Upper lobe of left lung (tissue), 6 donors: ENCODE measurements around the gene F2RL3. TPM values are rescaled to one million over a fixed set of nuclear protein-coding genes. Genes with fewer than 3 reads are reported as not detected.
A peak's percentile ranks its signal among the peaks of the same experiment; 100 is the strongest.

ENCODE experiments used
- ATAC-seq, 2 donors: fragments of 200-7000 bp; cut with Tn5 transposase; one replicate each; pipeline ENCODE4 v1.9.1; 2022; ENCODE audit warnings: mild to moderate bottlenecking in 2 of 2, moderate library complexity in 2 of 2; ENCODE audit not compliant: low FRiP score in 2 of 2
- DNase-seq, 2 donors: peaks; one replicate each; pipeline ENCODE4 v3.0.0-alpha.2; 2019 to 2020
- H3K27ac ChIP-seq, 4 donors: fragments of 200-600 bp; sonication (generic); one replicate each; pipeline ENCODE4 v1.5.1; 2016 to 2019
- H3K27me3 ChIP-seq, 4 donors: fragments of 200-600 bp; sonication (generic); one replicate each; pipeline ENCODE4 v1.5.1; 2017 to 2019
- H3K36me3 ChIP-seq, 4 donors: fragments of 200-600 bp; sonication (generic); one replicate each; pipeline ENCODE4 v1.5.1; 2016 to 2019
- H3K4me1 ChIP-seq, 4 donors: fragments of 200-600 bp; sonication (generic); one replicate each; pipeline ENCODE4 v1.5.1; 2018 to 2019
- H3K4me3 ChIP-seq, 4 donors: fragments of 200-600 bp; sonication (generic); one replicate each; pipeline ENCODE4 v1.5.1; 2017 to 2019; ENCODE audit warnings: mild to moderate bottlenecking in 2 of 4, moderate library complexity in 1 of 4
- H3K9me3 ChIP-seq, 4 donors: fragments of 200-600 bp; sonication (generic); one replicate each; pipeline ENCODE4 v1.5.1; 2018 to 2019
- EP300 ChIP-seq, 4 donors: sonication (generic); formaldehyde crosslinking; IDR thresholded peaks; one replicate each; pipeline ENCODE4 v1.5.1; 2017; ENCODE audit warnings: antibody characterized with exemption in 4 of 4, control low read depth in 2 of 4
- POLR2A ChIP-seq, 4 donors: fragments of 450-650 bp; IDR thresholded peaks; one replicate each; pipeline ENCODE4 v1.5.1; 2016 to 2017; ENCODE audit warnings: antibody characterized with exemption in 4 of 4, mild to moderate bottlenecking in 2 of 4
- POLR2AphosphoS5 ChIP-seq, 2 donors: sonication (generic); formaldehyde crosslinking; IDR thresholded peaks; one replicate each; pipeline ENCODE4 v1.5.1; 2017; ENCODE audit warnings: antibody characterized with exemption in 2 of 2
- WGBS, 2 donors: methylation state at CpG; one replicate each; pipeline ENCODE4 v1.1.5; 2017 to 2018; 5-methylcytosine and 5-hydroxymethylcytosine counted together
- total RNA-seq, 6 donors: library from RNA; depleted of rRNA in 4 of 6; stranded (reverse); fragments of >200 nt in 4 of 6; gene quantifications; one replicate each; pipeline versions ENCODE4 v1.1.0 to v1.2.1, GENCODE V29; 2016 to 2021
- TF ChIP-seq, protein P1 (sequence below), 6 experiments: fragments of 450-650 bp in 4 of 6; fragments of 200-600 bp in 2 of 6; sonication (generic) in 2 of 6; IDR thresholded peaks; one replicate each; pipeline ENCODE4 v1.5.1; 2016 to 2019; ENCODE audit warnings: antibody characterized with exemption in 6 of 6
- donor health status: DM: no; HTN: no; CAD: no; lungs with moderate emphysema.
- donor health status: DM: no; HTN: yes; CAD: no; lungs with severe emphysema.

F2RL3 gene
- total RNA-seq, 6 donors from 2014 or later = 7.3 to 130 (median 23.2) TPM

DNA sequence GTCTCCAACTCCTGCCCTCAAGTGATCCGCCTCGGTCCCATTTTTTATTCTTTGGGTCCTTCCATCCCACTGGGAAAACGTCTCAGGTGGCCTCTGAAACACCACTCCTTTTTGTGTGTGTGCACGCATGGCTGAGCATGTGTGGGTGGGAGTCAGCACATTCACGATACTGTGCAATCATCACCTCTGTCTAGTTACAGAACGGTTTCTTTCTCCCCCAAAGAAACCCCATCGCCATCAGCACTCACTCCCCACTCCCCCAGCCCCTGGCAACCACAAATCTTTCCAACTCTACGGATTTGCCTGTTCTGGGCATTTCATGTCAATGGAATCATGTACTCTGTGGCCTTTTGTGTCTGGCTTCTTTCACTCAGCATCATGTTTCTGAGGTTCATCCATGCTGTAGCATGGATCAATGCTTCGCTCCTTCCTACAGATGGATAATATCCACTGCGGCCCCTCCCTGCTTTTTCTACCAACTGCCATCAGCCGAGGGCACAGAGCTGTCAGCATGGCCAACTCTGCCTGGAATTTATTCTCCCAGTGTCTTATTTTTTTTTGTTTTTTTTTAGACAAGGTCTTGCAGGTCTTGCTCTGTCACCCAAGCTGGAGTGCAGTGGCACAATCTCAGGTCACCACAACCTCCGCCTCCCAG lies 9.7 kb downstream of the F2RL3 start:
- H3K27ac ChIP-seq = peak overlapping the region in 2 of 4 donors; percentile 30 to 91
- TF ChIP-seq POLR2A (IDR thresholded peaks at IDR 0.05) (no peak), EP300 (IDR thresholded peaks at IDR 0.05) (no peak), POLR2AphosphoS5 (IDR thresholded peaks at IDR 0.05) (no peak)
- TF ChIP-seq, protein P1, sequence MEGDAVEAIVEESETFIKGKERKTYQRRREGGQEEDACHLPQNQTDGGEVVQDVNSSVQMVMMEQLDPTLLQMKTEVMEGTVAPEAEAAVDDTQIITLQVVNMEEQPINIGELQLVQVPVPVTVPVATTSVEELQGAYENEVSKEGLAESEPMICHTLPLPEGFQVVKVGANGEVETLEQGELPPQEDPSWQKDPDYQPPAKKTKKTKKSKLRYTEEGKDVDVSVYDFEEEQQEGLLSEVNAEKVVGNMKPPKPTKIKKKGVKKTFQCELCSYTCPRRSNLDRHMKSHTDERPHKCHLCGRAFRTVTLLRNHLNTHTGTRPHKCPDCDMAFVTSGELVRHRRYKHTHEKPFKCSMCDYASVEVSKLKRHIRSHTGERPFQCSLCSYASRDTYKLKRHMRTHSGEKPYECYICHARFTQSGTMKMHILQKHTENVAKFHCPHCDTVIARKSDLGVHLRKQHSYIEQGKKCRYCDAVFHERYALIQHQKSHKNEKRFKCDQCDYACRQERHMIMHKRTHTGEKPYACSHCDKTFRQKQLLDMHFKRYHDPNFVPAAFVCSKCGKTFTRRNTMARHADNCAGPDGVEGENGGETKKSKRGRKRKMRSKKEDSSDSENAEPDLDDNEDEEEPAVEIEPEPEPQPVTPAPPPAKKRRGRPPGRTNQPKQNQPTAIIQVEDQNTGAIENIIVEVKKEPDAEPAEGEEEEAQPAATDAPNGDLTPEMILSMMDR (IDR thresholded peaks at IDR 0.05) = no peak
- no peaks in the 10 kb centered on the region for H3K9me3 ChIP-seq
- no peaks in the 10 kb centered on the region for H3K27me3 ChIP-seq
- peaks cover 3 to 21% (median 14%) of the 10 kb centered on the region in 4 donors for H3K4me1 ChIP-seq
- DNase-seq = no peak
- peak overlapping the region in 1 of 4 donors; percentile 67 for H3K4me3 ChIP-seq
- no peaks in the 10 kb centered on the region for H3K36me3 ChIP-seq
- no peak for ATAC-seq
- WGBS, 2 donors = 93 to 94% methylated on average over 12 of the region's 12 CpGs

DNA sequence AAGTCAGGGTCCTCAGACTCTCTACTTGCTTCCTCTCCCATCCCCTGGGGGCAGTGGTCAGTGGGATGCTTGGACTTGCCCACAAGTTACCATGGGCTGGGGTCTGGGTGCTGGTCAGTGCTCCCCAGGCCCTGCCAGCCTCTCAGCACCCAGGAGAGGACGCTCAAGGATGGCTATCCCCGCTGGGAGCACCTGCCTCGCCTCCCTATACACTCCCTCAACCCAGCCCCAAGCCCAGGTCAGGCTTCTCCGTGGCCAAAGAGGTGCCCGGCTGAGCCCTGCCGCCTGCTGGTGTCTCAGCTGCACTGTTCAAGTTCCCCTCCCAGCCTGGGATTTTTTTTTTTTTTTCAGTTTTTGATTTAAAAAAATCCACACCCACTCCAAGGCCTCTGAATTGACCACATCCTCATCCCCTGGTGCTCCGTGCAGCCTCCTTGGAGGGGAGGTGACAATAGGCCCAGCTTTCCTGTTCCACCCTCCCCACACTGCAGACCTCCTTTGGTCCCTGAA lies 10.8 kb downstream of the F2RL3 start:
- ATAC-seq = no peak
- no peaks in the 10 kb centered on the region for H3K36me3 ChIP-seq
- H3K27me3 ChIP-seq = no peaks in the 10 kb centered on the region
- DNase-seq = peak; percentile 45 to 85
- H3K4me3 ChIP-seq = no peak overlapping the region
- no peak overlapping the region for H3K27ac ChIP-seq
- TF ChIP-seq POLR2A (IDR thresholded peaks at IDR 0.05) = no peak
- no peak for TF ChIP-seq POLR2AphosphoS5 (IDR thresholded peaks at IDR 0.05)
- TF ChIP-seq, protein P1 (IDR thresholded peaks at IDR 0.05) = peak in 4 of 6 experiments; percentile 22 to 39 (median 34)
- no peaks in the 10 kb centered on the region for H3K9me3 ChIP-seq
- 49 to 53% methylated on average over 7 of the region's 7 CpGs for WGBS, 2 donors
- H3K4me1 ChIP-seq = peaks cover 3 to 18% (median 10%) of the 10 kb centered on the region in 4 donors

DNA sequence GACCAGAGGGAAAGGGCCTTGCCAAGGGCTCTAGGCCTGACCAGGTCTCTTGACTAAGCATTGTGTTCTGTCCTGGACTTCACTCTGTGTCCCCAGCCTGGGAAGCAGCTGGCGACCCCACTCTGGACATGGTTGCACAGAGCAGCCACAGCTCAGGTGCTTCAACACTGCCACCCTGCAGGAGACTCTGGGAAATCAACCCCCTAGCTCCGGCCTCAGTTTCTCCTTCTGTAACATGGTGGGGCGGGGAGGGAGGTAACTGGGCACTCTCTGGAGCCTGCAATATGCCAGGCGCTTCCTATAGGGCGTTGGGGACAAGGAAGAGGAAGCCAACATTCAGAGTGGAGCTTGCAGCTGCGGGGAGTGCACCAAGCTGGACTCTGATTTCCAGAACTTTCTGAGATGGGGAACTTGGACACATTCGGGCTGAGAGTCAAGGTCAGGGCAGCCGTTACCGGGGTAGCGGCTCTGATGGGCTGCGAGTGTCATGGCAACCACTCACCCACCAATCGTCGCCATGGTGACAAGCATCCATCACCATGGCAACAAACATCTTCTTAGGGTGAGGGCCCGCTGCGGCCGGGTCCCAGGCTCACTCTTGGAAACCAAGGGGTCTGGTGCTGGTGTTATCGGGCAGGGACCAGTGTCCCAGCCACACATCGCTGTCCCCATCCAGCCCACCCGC lies 12.8 kb downstream of the F2RL3 start:
- DNase-seq (no peak), ATAC-seq (no peak)
- H3K9me3 ChIP-seq = no peaks in the 10 kb centered on the region
- no peaks in the 10 kb centered on the region for H3K36me3 ChIP-seq
- WGBS, 2 donors = 87 to 90% methylated on average over 14 to 19 of the region's 19 CpGs
- H3K27me3 ChIP-seq = no peaks in the 10 kb centered on the region
- peaks cover 1 to 7% (median 3%) of the 10 kb centered on the region in 4 donors for H3K4me1 ChIP-seq
- TF ChIP-seq, protein P1 (IDR thresholded peaks at IDR 0.05) = no peak
- no peak for TF ChIP-seq EP300 (IDR thresholded peaks at IDR 0.05)
- no peak for TF ChIP-seq POLR2A (IDR thresholded peaks at IDR 0.05)
- no peak for TF ChIP-seq POLR2AphosphoS5 (IDR thresholded peaks at IDR 0.05)
- H3K4me3 ChIP-seq = no peak overlapping the region
- H3K27ac ChIP-seq = no peak overlapping the region

DNA sequence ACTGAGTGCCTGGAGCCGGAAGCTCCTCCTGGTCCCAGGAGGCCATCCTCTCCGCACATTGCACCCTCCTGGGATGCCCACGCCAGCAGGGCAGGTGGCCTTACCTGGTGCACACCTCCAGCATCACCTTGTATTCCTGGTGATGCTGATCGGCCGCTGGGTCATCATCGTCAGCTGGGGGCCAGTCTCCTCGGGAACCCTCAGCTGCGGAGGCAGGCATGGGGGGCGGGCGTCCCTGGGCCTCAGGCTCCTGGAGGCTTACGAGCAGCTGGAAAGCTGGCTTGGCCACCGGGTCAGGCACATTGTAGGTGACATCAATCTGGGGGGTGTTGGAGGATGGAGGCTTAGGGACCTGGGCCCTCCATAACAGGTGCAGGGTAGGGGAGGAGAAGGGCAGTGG lies 13.7 kb downstream of the F2RL3 start:
- peaks cover 0 to 4% (median 2%) of the 10 kb centered on the region in 4 donors for H3K4me1 ChIP-seq
- H3K4me3 ChIP-seq = no peak overlapping the region
- 88 to 100% methylated on average over 4 to 9 of the region's 12 CpGs for WGBS, 2 donors
- DNase-seq (no peak), ATAC-seq (no peak)
- TF ChIP-seq, protein P1 (IDR thresholded peaks at IDR 0.05) = no peak
- TF ChIP-seq POLR2A (IDR thresholded peaks at IDR 0.05) = no peak
- no peak overlapping the region for H3K27ac ChIP-seq
- H3K9me3 ChIP-seq = no peaks in the 10 kb centered on the region
- H3K27me3 ChIP-seq = no peaks in the 10 kb centered on the region
- H3K36me3 ChIP-seq = no peaks in the 10 kb centered on the region
